GM12864 (cell line): Measurements from ENCODE around the gene CINP.

Experiments used
- DNase-seq: peaks from one replicate; pipeline ENCODE4 v3.0.0-alpha.2; 2011; ENCODE audit warnings: low read depth
- H3K4me3 ChIP-seq: 2 replicates; pipeline ENCODE4 v1.5.1; 2011; ENCODE audit warnings: mild to moderate bottlenecking, low read depth, low read length, control low read depth
- CTCF ChIP-seq: IDR thresholded peaks from 2 replicates; pipeline ENCODE4 v1.5.1; 2011; ENCODE audit warnings: low read depth, mild to moderate bottlenecking, moderate library complexity, low read length, control low read depth, inconsistent platforms; ENCODE audit errors: missing control alignments

Gene CINP

GRCh38 chr14:102392506-102392905 lies 29.8 kb upstream of the CINP start:
- no peak for TF ChIP-seq CTCF
- DNase-seq: no peak
- no peak overlapping the region for H3K4me3 ChIP-seq

- no peak overlapping the region for H3K4me3 ChIP-seq
- no peak for TF ChIP-seq CTCF
- DNase-seq: no peak
Observed at GRCh38 chr14:102390064-102390855, 27.6 kb upstream of the CINP start.

- no peak for TF ChIP-seq CTCF
- no peak overlapping the region for H3K4me3 ChIP-seq
- no peak for DNase-seq
Observed at GRCh38 chr14:102389246-102389645, 26.6 kb upstream of the CINP start.

- no peak overlapping the region for H3K4me3 ChIP-seq
- no peak for DNase-seq
- no peak for TF ChIP-seq CTCF
Observed at GRCh38 chr14:102387086-102387485, 24.4 kb upstream of the CINP start.

- no peak for TF ChIP-seq CTCF
- no peak for DNase-seq
- no peak overlapping the region for H3K4me3 ChIP-seq
Observed at GRCh38 chr14:102378830-102379229, 16.1 kb upstream of the CINP start.

- no peak for TF ChIP-seq CTCF
- H3K4me3 ChIP-seq: no peak overlapping the region
- no peak for DNase-seq
Observed at GRCh38 chr14:102377696-102378095, 15.0 kb upstream of the CINP start.

- no peak overlapping the region for H3K4me3 ChIP-seq
- DNase-seq: no peak
- no peak for TF ChIP-seq CTCF
Observed at GRCh38 chr14:102375119-102375518, 12.4 kb upstream of the CINP start.
